Natural killer cell (primary cell): ENCODE data around the gene TMEM119. TPM values are rescaled to one million over a fixed set of nuclear protein-coding genes. Genes with fewer than 3 reads are reported as not detected.

ENCODE experiments used
- ATAC-seq, 3 donors: fragments of 150-1000 bp in 2 of 3; fragments of 200-7000 bp in 1 of 3; cut with Tn5 transposase; 1 replicate in 1 of 3; 2 replicates in 2 of 3; pipeline ENCODE4 v1.10.0; 2021; ENCODE audit warnings: mild to moderate bottlenecking in 2 of 3, moderate library complexity in 2 of 3
- DNase-seq, 2 donors: peaks; one replicate each; pipeline versions ENCODE4 v3.0.0 to v3.0.0-alpha.2; 2013 to 2021; ENCODE audit warnings: mixed read lengths in 1 of 2
- H3K27ac ChIP-seq: one replicate; pipeline ENCODE4 v1.5.1; 2013; ENCODE audit warnings: mild to moderate bottlenecking, low read length
- H3K27me3 ChIP-seq: one replicate; pipeline ENCODE4 v1.6.1; 2013; ENCODE audit warnings: low read length; ENCODE audit not compliant: control insufficient read depth, insufficient read depth
- H3K36me3 ChIP-seq: one replicate; pipeline ENCODE4 v1.6.1; 2013; ENCODE audit warnings: low read length; ENCODE audit not compliant: control insufficient read depth, insufficient read depth
- H3K4me1 ChIP-seq: one replicate; pipeline ENCODE4 v1.6.1; 2013; ENCODE audit warnings: low read length; ENCODE audit not compliant: control insufficient read depth, insufficient read depth
- H3K4me3 ChIP-seq: one replicate; pipeline ENCODE4 v1.5.1; 2013; ENCODE audit warnings: low read length
- H3K9me3 ChIP-seq: one replicate; pipeline ENCODE4 v1.6.1; 2013; ENCODE audit warnings: low read length; ENCODE audit not compliant: control insufficient read depth, insufficient read depth
- H3K27ac Mint-ChIP-seq, 2 donors: one replicate each; pipeline ENCODE4 v1.8.0; 2022; ENCODE audit warnings: mild to moderate bottlenecking in 2 of 2, mixed read lengths in 2 of 2, moderate library complexity in 1 of 2
- H3K27me3 Mint-ChIP-seq, 2 donors: one replicate each; pipeline ENCODE4 v1.8.0; 2022; ENCODE audit warnings: low read depth in 2 of 2, mixed read lengths in 2 of 2
- H3K36me3 Mint-ChIP-seq: one replicate; pipeline ENCODE4 v1.8.0; 2022; ENCODE audit warnings: mixed read lengths
- H3K4me1 Mint-ChIP-seq, 2 donors: one replicate each; pipeline ENCODE4 v1.8.0; 2022; ENCODE audit warnings: mixed read lengths in 2 of 2
- H3K4me3 Mint-ChIP-seq: one replicate; pipeline ENCODE4 v1.8.0; 2022; ENCODE audit warnings: mild to moderate bottlenecking, moderate library complexity, mixed read lengths
- H3K9me3 Mint-ChIP-seq, 2 donors: one replicate each; pipeline ENCODE4 v1.8.0; 2022; ENCODE audit warnings: mixed read lengths in 2 of 2
- CTCF ChIP-seq: fragments of 200-600 bp; IDR thresholded peaks from one replicate; pipeline ENCODE4 v1.8.0; 2022; ENCODE audit warnings: antibody characterized with exemption
- WGBS: methylation state at CpG from one replicate; pipeline ENCODE4 v1.1.7; 2013; ENCODE audit warnings: missing lambda C conversion rate; ENCODE audit not compliant: insufficient coverage; 5-methylcytosine and 5-hydroxymethylcytosine counted together
- intact Hi-C: fragments of 100-400 bp; cut with micrococcal nuclease; formaldehyde crosslinking; loops from one replicate; pipeline ENCODE4 v1.14.2; 2022
- total RNA-seq, 4 donors: library from RNA; stranded (reverse); fragments of 120-200 nt in 1 of 4; gene quantifications; one replicate each; pipeline versions ENCODE4 v1.2.3 to v1.2.4, GENCODE V29; 2013 to 2022

TMEM119 gene
- total RNA-seq, 3 donors from 2014 or later (not counting 1 experiment from before 2014, with no cell fraction given): 0.70 to 3.4 (median 0.71) TPM

- no peaks in the 10 kb centered on the region for H3K27me3 ChIP-seq
- no peaks in the 10 kb centered on the region for H3K36me3 Mint-ChIP-seq
- H3K9me3 ChIP-seq: no peaks in the 10 kb centered on the region
- no peak for ATAC-seq
- H3K27ac ChIP-seq: no peak overlapping the region
- H3K27me3 Mint-ChIP-seq: peaks cover 6 to 10% of the 10 kb centered on the region in 2 donors
- intact Hi-C loops: no loop called here
- 90% methylated on average over 3 of the region's 3 CpGs for WGBS
- H3K4me1 Mint-ChIP-seq: peaks cover 0 to 5% of the 10 kb centered on the region in 2 donors
- H3K4me3 ChIP-seq: no peak overlapping the region
- DNase-seq: no peak
- no peaks in the 10 kb centered on the region for H3K9me3 Mint-ChIP-seq
- no peaks in the 10 kb centered on the region for H3K36me3 ChIP-seq
- H3K4me1 ChIP-seq: no peaks in the 10 kb centered on the region
- no peak for TF ChIP-seq CTCF
- H3K27ac Mint-ChIP-seq: peak overlapping the region in 1 of 2 donors; percentile 68
- no peak overlapping the region for H3K4me3 Mint-ChIP-seq
Measured at GRCh38 chr12:108605000-108605689, 7.3 kb upstream of the TMEM119 start.

- Mint-ChIP-seq H3K27ac (no peak overlapping the region), H3K9me3 (no peaks in the 10 kb centered on the region), H3K27me3 (peaks cover 6 to 10% of the 10 kb centered on the region in 2 donors), H3K4me3 (no peak overlapping the region), H3K36me3 (no peaks in the 10 kb centered on the region), H3K4me1 (peaks cover 0 to 5% of the 10 kb centered on the region in 2 donors)
- 77% methylated on average over 14 of the region's 14 CpGs for WGBS
- DNase-seq: no peak
- H3K27ac ChIP-seq: no peak overlapping the region
- H3K4me1 ChIP-seq: no peaks in the 10 kb centered on the region
- no peaks in the 10 kb centered on the region for H3K27me3 ChIP-seq
- H3K4me3 ChIP-seq: no peak overlapping the region
- no peak for TF ChIP-seq CTCF
- ATAC-seq: no peak
- no peaks in the 10 kb centered on the region for H3K36me3 ChIP-seq
- no peaks in the 10 kb centered on the region for H3K9me3 ChIP-seq
- intact Hi-C loops: no loop called here
Measured at GRCh38 chr12:108604208-108604941, 6.5 kb upstream of the TMEM119 start.

- ATAC-seq: no peak
- Mint-ChIP-seq H3K36me3 (no peaks in the 10 kb centered on the region), H3K4me3 (no peak overlapping the region), H3K4me1 (peaks cover 0 to 5% of the 10 kb centered on the region in 2 donors), H3K9me3 (no peaks in the 10 kb centered on the region), H3K27ac (no peak overlapping the region), H3K27me3 (peaks cover 6 to 10% of the 10 kb centered on the region in 2 donors)
- H3K27ac ChIP-seq: no peak overlapping the region
- TF ChIP-seq CTCF: no peak
- no peaks in the 10 kb centered on the region for H3K4me1 ChIP-seq
- no peak overlapping the region for H3K4me3 ChIP-seq
- no peak for DNase-seq
- WGBS: 86% methylated on average over 4 of the region's 4 CpGs
- H3K27me3 ChIP-seq: no peaks in the 10 kb centered on the region
- H3K36me3 ChIP-seq: no peaks in the 10 kb centered on the region
- no peaks in the 10 kb centered on the region for H3K9me3 ChIP-seq
- intact Hi-C loops: no loop called here
Measured at GRCh38 chr12:108603743-108604142, 5.9 kb upstream of the TMEM119 start.
